ENCODE measurements around the gene CTDSP2. TPM values are rescaled to one million over a fixed set of nuclear protein-coding genes. Genes with fewer than 3 reads are reported as not detected.

The CTDSP2 gene, protein sequence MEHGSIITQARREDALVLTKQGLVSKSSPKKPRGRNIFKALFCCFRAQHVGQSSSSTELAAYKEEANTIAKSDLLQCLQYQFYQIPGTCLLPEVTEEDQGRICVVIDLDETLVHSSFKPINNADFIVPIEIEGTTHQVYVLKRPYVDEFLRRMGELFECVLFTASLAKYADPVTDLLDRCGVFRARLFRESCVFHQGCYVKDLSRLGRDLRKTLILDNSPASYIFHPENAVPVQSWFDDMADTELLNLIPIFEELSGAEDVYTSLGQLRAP
- 82.6 TPM for total RNA-seq
- long read RNA-seq, full-length matches to known transcripts, result 51 of 113 reads
- long read RNA-seq, partial matches to known transcripts, result 9 of 113 reads
- long read RNA-seq, other reads (novel, unspliced or antisense), result 53 of 113 reads

DNA sequence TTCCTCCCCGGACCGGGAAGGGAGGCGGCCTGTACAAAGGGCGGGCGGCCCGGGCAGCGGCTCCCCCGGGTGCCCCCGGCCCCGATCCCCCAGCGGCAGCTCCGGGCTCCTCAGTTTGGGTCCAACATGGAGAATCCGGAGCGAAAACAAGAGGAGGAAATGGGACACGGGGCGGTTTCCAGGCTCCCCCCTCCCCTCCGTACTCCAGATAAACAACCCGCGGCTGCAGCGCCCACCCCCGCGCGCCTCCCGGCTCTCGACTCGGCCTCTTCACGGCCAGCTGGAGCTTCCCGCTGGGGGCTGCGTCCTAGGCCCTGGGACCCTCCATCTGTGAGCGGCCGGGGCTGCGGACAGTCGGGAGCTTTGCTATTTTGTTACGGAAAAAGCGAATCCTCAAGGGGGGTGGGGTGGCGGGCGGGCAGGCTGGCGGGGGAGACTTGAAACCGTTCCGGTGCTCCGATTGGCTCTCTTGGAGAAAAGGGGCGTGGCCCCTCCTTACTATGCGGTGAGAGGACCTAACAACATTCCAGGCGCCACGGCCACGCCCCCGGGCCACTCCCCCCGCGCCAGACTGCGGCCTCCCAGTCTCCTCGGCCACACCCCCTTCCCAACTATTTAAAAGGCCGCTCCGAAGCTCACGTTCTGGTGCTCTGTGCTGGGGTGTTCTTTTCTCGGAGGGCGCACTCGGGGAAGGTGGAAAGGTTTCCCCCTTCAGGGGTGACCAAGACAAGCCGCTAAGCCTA, at the start of gene CTDSP2:
TSS of gene CTDSP2 (minus strand) at position 153 of the 743 bp plus-strand sequence. CDS start 294 bp downstream, outside the sequence.
- H3K27me3 ChIP-seq (ENCODE audit: low read depth), result no peaks in the 10 kb centered on the region
- peak within 1 kb of the TSS; percentile 100 for H3K27ac ChIP-seq (replicated peaks)
- TF ChIP-seq, protein P1, sequence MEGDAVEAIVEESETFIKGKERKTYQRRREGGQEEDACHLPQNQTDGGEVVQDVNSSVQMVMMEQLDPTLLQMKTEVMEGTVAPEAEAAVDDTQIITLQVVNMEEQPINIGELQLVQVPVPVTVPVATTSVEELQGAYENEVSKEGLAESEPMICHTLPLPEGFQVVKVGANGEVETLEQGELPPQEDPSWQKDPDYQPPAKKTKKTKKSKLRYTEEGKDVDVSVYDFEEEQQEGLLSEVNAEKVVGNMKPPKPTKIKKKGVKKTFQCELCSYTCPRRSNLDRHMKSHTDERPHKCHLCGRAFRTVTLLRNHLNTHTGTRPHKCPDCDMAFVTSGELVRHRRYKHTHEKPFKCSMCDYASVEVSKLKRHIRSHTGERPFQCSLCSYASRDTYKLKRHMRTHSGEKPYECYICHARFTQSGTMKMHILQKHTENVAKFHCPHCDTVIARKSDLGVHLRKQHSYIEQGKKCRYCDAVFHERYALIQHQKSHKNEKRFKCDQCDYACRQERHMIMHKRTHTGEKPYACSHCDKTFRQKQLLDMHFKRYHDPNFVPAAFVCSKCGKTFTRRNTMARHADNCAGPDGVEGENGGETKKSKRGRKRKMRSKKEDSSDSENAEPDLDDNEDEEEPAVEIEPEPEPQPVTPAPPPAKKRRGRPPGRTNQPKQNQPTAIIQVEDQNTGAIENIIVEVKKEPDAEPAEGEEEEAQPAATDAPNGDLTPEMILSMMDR (IDR thresholded peaks at IDR 0.05; ENCODE audit: borderline replicate concordance), result peak; percentile 30
- peaks cover 8% of the 10 kb centered on the region for H3K36me3 ChIP-seq
- peaks cover 71% of the 10 kb centered on the region for H3K4me1 ChIP-seq
- H3K4me3 ChIP-seq, result peak within 1 kb of the TSS; percentile 95
- peak; percentile 100 for DNase-seq
- intact Hi-C loops (cut with micrococcal nuclease), result no loop called here
- no peaks in the 10 kb centered on the region for H3K9me3 ChIP-seq (replicated peaks)

DNA sequence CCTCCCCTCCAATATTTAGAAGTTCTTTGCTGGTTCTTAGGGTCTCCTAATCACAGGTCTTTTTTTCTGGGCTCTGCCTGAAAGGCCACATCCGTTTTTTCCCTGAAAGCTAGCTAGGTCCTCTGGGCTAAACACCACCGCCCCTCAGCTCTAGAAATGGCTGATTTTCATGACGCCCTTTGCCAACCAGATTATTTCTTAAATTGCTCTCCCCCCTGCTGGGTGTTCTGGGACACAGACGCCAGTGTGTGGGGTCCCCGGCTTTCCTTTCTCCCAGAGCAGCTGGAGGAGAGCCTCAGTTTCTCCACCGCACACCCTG, 49.5 kb upstream of the CTDSP2 start:
- Histone ChIP-seq H3K4me3 (peak overlapping the region; percentile 72), H3K27me3 (ENCODE audit: low read depth) (no peaks in the 10 kb centered on the region), H3K36me3 (no peaks in the 10 kb centered on the region), H3K4me1 (peaks cover 82% of the 10 kb centered on the region), H3K9me3 (replicated peaks) (no peaks in the 10 kb centered on the region), H3K27ac (replicated peaks) (peak overlapping the region; percentile 98)
- DNase-seq, result no peak
- intact Hi-C loops (cut with micrococcal nuclease), result loop anchor here (5.0 kb wide), 1 partner anchor 64 kb away; no protein-coding TSS in a partner anchor
- TF ChIP-seq, protein P1 (IDR thresholded peaks at IDR 0.05; ENCODE audit: borderline replicate concordance), result no peak

DNA sequence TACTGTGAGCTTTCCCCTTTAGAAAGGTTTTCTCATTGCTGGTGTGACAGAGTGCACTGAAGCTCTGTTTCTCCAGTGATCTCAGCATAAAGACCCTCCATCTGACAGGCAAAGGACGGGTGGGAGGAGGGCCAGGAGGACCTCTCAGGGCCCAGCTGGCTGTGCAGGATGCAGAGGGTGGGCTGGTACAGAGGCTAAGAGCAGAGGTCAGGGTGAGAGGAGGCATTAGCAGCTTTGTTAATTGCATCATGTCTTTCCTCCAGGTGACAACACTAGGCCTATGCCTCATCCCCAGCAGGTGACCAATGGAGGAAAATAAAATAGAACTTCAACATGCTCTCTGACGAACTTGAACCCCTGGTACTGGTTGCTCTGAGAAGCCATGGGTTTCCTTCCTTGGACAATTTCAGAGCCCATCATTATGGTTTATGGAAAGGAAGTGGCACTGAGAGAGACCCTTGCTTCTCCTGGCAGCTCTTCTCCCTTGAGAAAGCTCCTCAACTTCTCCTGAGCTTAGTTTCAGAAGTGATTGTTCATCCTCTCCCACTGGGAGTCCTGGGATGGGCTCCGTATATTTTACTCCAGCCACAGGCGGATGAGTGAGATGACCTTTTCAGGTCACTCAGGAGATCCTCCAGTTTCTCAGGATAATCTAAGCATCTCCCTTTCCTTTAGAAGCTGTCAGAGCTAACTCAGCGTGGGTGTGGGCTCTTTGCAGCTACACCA, 49.0 kb upstream of the CTDSP2 start:
- H3K36me3 ChIP-seq, result no peaks in the 10 kb centered on the region
- peaks cover 87% of the 10 kb centered on the region for H3K4me1 ChIP-seq
- H3K9me3 ChIP-seq (replicated peaks), result no peaks in the 10 kb centered on the region
- intact Hi-C loops (cut with micrococcal nuclease), result loop anchor here (5.0 kb wide), 1 partner anchor 63 kb away; no protein-coding TSS in a partner anchor
- peak overlapping the region; percentile 72 for H3K4me3 ChIP-seq
- H3K27ac ChIP-seq (replicated peaks), result peak overlapping the region; percentile 98
- no peaks in the 10 kb centered on the region for H3K27me3 ChIP-seq (ENCODE audit: low read depth)
- no peak for DNase-seq
- TF ChIP-seq, protein P1 (IDR thresholded peaks at IDR 0.05; ENCODE audit: borderline replicate concordance), result no peak

DNA sequence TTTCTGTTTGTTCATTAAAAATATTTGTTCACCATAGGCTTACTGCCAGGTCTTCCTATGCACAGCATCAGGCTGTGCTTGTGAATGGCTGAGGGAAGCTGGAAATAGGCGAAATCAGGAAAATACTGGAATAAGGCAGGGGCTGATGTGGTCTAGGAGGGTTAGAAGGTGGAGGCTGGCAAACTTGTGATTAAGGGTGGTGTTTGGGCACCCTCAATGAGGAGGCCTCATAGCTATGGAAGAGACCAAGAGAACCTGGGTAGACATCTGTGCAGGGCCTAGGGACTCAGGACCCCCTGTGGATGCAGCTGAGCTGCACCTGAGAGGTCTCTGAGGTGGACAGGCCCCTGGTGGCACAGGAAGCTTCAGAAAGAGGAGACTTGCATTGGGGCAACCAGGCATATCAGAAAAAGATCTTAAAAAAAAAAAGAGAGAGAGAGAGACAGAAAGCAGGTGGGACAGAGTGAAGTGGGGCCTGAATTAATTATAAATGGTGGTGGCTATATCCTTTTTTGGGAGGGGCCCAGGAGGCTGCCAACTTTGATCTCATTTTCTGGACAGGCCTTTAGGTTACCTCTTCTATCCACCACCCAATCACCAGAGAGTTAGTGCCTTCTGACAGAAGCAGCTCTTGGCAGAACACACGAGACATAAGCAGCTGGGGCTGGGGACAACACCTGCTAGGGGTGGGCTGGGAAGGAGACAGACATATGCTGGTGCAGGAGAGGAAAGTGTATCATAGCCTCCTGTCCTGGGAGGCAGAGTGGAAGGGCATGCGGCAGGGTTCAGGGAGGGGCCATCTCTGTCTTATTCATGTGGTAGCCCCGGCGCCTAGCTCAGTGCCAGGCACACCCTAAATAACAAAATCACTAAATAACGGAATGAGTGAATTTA, 48.1 kb upstream of the CTDSP2 start:
- Histone ChIP-seq H3K4me1 (peaks cover 96% of the 10 kb centered on the region), H3K9me3 (replicated peaks) (no peaks in the 10 kb centered on the region), H3K36me3 (no peaks in the 10 kb centered on the region), H3K4me3 (peak overlapping the region; percentile 43), H3K27ac (replicated peaks) (peak overlapping the region; percentile 98), H3K27me3 (ENCODE audit: low read depth) (no peaks in the 10 kb centered on the region)
- no peak for DNase-seq
- intact Hi-C loops (cut with micrococcal nuclease), result loop anchor here (5.0 kb wide), 1 partner anchor 62 kb away; no protein-coding TSS in a partner anchor
- TF ChIP-seq, protein P1 (IDR thresholded peaks at IDR 0.05; ENCODE audit: borderline replicate concordance), result no peak
